K562 (cell line): Measurements from ENCODE around the gene RCC1. TPM values are rescaled to one million over a fixed set of nuclear protein-coding genes. Genes with fewer than 3 reads are reported as not detected.

Experiments used
- ARID4B ChIP-seq: sonication (generic); formaldehyde crosslinking; IDR thresholded peaks from 2 replicates; pipeline ENCODE4 v1.8.0; 2022; ENCODE audit warnings: mild to moderate bottlenecking, missing genetic modification reagents
- CBX3 ChIP-seq, 2 experiments: IDR thresholded peaks; 1 replicate in 1 of 2; 2 replicates in 1 of 2; pipeline ENCODE4 v1.6.1; 2012; ENCODE audit warnings: inconsistent platforms in 2 of 2, low read length in 2 of 2, borderline replicate concordance in 1 of 2, control low read depth in 1 of 2
- CHD2 ChIP-seq: IDR thresholded peaks from 2 replicates; pipeline ENCODE4 v1.6.1; 2011; ENCODE audit warnings: low read depth, low read length
- DNMT1 ChIP-seq: fragments of 450-650 bp; IDR thresholded peaks from 2 replicates; pipeline ENCODE4 v1.6.1; 2016; ENCODE audit warnings: antibody characterized with exemption, mild to moderate bottlenecking
- ESRRB ChIP-seq: fragments of 250-450 bp; sonication (Bioruptor Pico); IDR thresholded peaks from 2 replicates; pipeline ENCODE4 v1.5.0; 2020; ENCODE audit warnings: mild to moderate bottlenecking, moderate library complexity, borderline replicate concordance
- HEY1 ChIP-seq: fragments of 250-450 bp; sonication (Bioruptor Pico); IDR thresholded peaks from 2 replicates; pipeline ENCODE4 v1.5.0; 2020; ENCODE audit warnings: mild to moderate bottlenecking, moderate library complexity, borderline replicate concordance
- LEF1 ChIP-seq: fragments of 450-650 bp; IDR thresholded peaks from 2 replicates; pipeline ENCODE4 v1.6.1; 2016; ENCODE audit warnings: mild to moderate bottlenecking
- MNT ChIP-seq, 2 experiments: fragments of 450-650 bp; conservative IDR thresholded peaks; 2 replicates each; pipeline ENCODE4 v1.6.1; 2017; ENCODE audit warnings: mild to moderate bottlenecking in 2 of 2, moderate library complexity in 2 of 2
- NCOA2 ChIP-seq, 2 experiments: fragments of 450-650 bp; IDR thresholded peaks; 2 replicates each; pipeline ENCODE4 v1.6.1; 2018; ENCODE audit warnings: mild to moderate bottlenecking in 2 of 2, moderate library complexity in 1 of 2; ENCODE audit not compliant: partially characterized antibody in 2 of 2
- NUFIP1 ChIP-seq: fragments of 450-650 bp; IDR thresholded peaks from 2 replicates; pipeline ENCODE4 v1.6.1; 2018; ENCODE audit not compliant: partially characterized antibody
- PHF21A ChIP-seq: fragments of 450-650 bp; IDR thresholded peaks from 2 replicates; pipeline ENCODE4 v1.6.1; 2017; ENCODE audit warnings: low read depth, borderline replicate concordance
- PML ChIP-seq: IDR thresholded peaks from 2 replicates; pipeline ENCODE4 v1.6.1; 2012; ENCODE audit warnings: low read length, inconsistent platforms
- RBM39 ChIP-seq: fragments of 200-400 bp; formaldehyde crosslinking; optimal IDR thresholded peaks from 2 replicates; pipeline ENCODE3; 2018; ENCODE audit warnings: low read depth, low read length
- SIRT6 ChIP-seq: IDR thresholded peaks from one replicate; pipeline ENCODE4 v1.6.1; 2012; ENCODE audit warnings: low read depth, mild to moderate bottlenecking, control low read depth, inconsistent platforms, low read length, moderate library complexity
- SLC30A9 ChIP-seq: fragments of 250-450 bp; sonication (Bioruptor Pico); IDR thresholded peaks from 2 replicates; pipeline ENCODE4 v1.8.0; 2022; ENCODE audit warnings: mild to moderate bottlenecking, moderate library complexity
- STAT5A ChIP-seq: IDR thresholded peaks from 2 replicates; pipeline ENCODE4 v1.6.1; 2012; ENCODE audit warnings: low read length, inconsistent platforms, borderline replicate concordance
- STAT6 ChIP-seq: sonication (generic); formaldehyde crosslinking; IDR thresholded peaks from 2 replicates; pipeline ENCODE4 v1.8.1; 2023; ENCODE audit warnings: mild to moderate bottlenecking, missing genetic modification reagents
- TAF15 ChIP-seq: fragments of 200-400 bp; formaldehyde crosslinking; IDR thresholded peaks from 2 replicates; pipeline ENCODE4 v1.6.1; 2017; ENCODE audit warnings: mild to moderate bottlenecking, low read depth, low read length, moderate library complexity
- TAL1 ChIP-seq: fragments of 450-650 bp; IDR thresholded peaks from 2 replicates; pipeline ENCODE4 v1.6.1; 2016; ENCODE audit warnings: mild to moderate bottlenecking
- THRAP3 ChIP-seq: fragments of 450-650 bp; IDR thresholded peaks from 2 replicates; pipeline ENCODE4 v1.6.1; 2016; ENCODE audit warnings: mild to moderate bottlenecking, inconsistent platforms, borderline replicate concordance
- ZNF165 ChIP-seq: fragments of 250-450 bp; sonication (Bioruptor Pico); IDR thresholded peaks from 2 replicates; pipeline ENCODE4 v1.4.0; 2020; ENCODE audit warnings: borderline replicate concordance
- ZNF23 ChIP-seq: fragments of 250-450 bp; sonication (Bioruptor Pico); IDR thresholded peaks from 2 replicates; pipeline ENCODE4 v1.4.0; 2020; ENCODE audit warnings: mild to moderate bottlenecking
- polyA plus RNA-seq, 8 experiments: library from polyadenylated mRNA; depleted of rRNA in 4 of 8; stranded (reverse) in 5 of 8; unstranded in 3 of 8; fragments of >200 nt; fragmentation: Nextera tagmentation in 2 of 8; fragmentation: Illumina TruSeq in 1 of 8; extraction: Ambion mirVana in 2 of 8; extraction: Trizol in 1 of 8; gene quantifications; 2 replicates each; pipeline versions ENCODE4 v1.2.1 to v1.2.3, GENCODE V29; 2011 to 2014; ENCODE audit warnings: inconsistent platforms in 1 of 8, missing spikeins in 1 of 8
- total RNA-seq, 7 experiments: library from RNA; depleted of rRNA in 6 of 7; stranded (reverse); fragments of >200 nt in 6 of 7; fragmentation: Illumina TruSeq in 2 of 7; extraction: Trizol in 2 of 7; gene quantifications; 2 replicates each; pipeline versions ENCODE4 v1.2.1 to v1.2.3, GENCODE V29; 2011 to 2021; ENCODE audit warnings: low replicate concordance in 1 of 7

RCC1 gene
- total and polyA plus RNA-seq, 9 of the 15 experiments (the other 6 are each of a cell fraction or from before 2014, with no cell fraction given) = 16.4 to 202 (median 107) TPM

- no peak for TF ChIP-seq STAT6 (CRISPR knock-in tag)
- TF ChIP-seq DNMT1 = no peak
- no peak for TF ChIP-seq ZNF165 (CRISPR knock-in tag)
- TF ChIP-seq PML = peak; percentile 9; the same call in 1 of the 2 replicates
- 0 out of 3 replicates have a peak, but pooled peaks of 1 of the 2 experiments have one; percentile 5 for TF ChIP-seq CBX3 (IDR thresholded peaks at IDR 0.05; ENCODE audit: borderline replicate concordance in 1 of 2, low read length in 2 of 2)
- TF ChIP-seq MNT (conservative IDR thresholded peaks at IDR 0.05) = no peak
- TF ChIP-seq TAF15 = no peak; the same call in none of the 2 replicates
- no peak for TF ChIP-seq ZNF23 (CRISPR knock-in tag)
- 0 out of 2 replicates have a peak, but pooled peaks have one; percentile 5 for TF ChIP-seq PHF21A
- TF ChIP-seq NUFIP1 = no peak
- TF ChIP-seq HEY1 = no peak
- peak; percentile 73; the same call in 1 of the 2 replicates for TF ChIP-seq ESRRB (CRISPR knock-in tag)
- TF ChIP-seq SIRT6 = peak; percentile 97
- TF ChIP-seq STAT5A = no peak
- peak; percentile 64 for TF ChIP-seq CHD2
- peak; percentile 5; the same call in 1 of the 2 replicates for TF ChIP-seq TAL1
- TF ChIP-seq ARID4B (CRISPR knock-in tag) = 0 out of 2 replicates have a peak, but pooled peaks have one; percentile 4
- TF ChIP-seq RBM39 = peak; percentile 96
- TF ChIP-seq SLC30A9 = no peak
- TF ChIP-seq THRAP3 = peak; percentile 84
- TF ChIP-seq LEF1 = no peak
- no peak for TF ChIP-seq NCOA2 (IDR thresholded peaks at IDR 0.05; ENCODE audit: partially characterized antibody in 2 of 2)
Observed at GRCh38 chr1:28512058-28512611, 6.3 kb downstream of the RCC1 start (continued).
